ENCODE results near the gene UBA1.

The UBA1 gene

DNA sequence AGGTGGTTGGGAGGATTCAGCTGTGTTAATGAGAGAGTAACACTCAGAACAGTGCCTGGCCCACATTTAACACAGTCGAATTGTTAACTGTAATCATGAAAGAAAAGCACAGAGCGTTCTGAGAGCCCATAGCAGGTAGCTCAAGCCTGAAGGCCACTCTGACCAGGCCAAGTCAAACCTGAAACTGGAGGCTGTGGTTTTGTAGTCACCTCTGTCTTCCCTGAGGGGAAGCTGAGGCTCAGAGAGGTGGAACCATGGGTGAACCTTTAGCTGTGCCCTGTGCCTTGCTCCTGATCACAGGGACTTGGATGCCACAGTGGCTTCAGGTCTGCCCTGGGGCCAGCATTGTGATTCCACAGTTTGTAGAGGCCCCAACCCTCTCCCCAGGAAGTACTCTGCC lies 16.6 kb upstream of the UBA1 start:
- no peaks in the 10 kb centered on the region for H3K27me3 ChIP-seq
- no peaks in the 10 kb centered on the region for H3K9me3 ChIP-seq
- no peak overlapping the region for H3K4me3 ChIP-seq (ENCODE audit: low read depth, low read length)
- H3K4me1 ChIP-seq: no peaks in the 10 kb centered on the region
- H3K36me3 ChIP-seq: peaks cover 52% of the 10 kb centered on the region
- no peak for DNase-seq
- TF ChIP-seq, protein P1, sequence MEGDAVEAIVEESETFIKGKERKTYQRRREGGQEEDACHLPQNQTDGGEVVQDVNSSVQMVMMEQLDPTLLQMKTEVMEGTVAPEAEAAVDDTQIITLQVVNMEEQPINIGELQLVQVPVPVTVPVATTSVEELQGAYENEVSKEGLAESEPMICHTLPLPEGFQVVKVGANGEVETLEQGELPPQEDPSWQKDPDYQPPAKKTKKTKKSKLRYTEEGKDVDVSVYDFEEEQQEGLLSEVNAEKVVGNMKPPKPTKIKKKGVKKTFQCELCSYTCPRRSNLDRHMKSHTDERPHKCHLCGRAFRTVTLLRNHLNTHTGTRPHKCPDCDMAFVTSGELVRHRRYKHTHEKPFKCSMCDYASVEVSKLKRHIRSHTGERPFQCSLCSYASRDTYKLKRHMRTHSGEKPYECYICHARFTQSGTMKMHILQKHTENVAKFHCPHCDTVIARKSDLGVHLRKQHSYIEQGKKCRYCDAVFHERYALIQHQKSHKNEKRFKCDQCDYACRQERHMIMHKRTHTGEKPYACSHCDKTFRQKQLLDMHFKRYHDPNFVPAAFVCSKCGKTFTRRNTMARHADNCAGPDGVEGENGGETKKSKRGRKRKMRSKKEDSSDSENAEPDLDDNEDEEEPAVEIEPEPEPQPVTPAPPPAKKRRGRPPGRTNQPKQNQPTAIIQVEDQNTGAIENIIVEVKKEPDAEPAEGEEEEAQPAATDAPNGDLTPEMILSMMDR (IDR thresholded peaks at IDR 0.05; ENCODE audit: low read depth, low read length): no peak

DNA sequence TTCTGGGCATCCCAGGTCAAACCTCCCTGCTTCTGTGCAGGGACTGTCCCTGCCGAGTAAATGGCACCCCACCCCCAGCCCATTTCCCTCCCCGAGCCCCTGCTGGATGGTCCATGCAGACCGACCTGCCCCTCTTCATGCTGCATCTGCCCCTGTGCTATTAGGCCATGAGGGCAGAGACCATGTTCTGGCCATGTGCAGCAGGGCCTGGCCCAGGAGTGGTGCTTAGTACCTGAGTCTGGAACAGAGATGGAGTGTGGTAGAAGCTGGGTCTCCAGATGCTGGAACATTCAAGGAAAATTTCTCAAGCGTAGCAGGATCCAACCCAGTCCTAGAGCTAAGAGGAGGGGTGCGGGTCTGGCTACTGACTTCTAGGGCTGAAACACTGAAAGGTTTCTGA lies 15.3 kb upstream of the UBA1 start:
- TF ChIP-seq, protein P1 (IDR thresholded peaks at IDR 0.05; ENCODE audit: low read depth, low read length): no peak
- H3K4me1 ChIP-seq: no peaks in the 10 kb centered on the region
- no peaks in the 10 kb centered on the region for H3K9me3 ChIP-seq
- DNase-seq: no peak
- H3K4me3 ChIP-seq (ENCODE audit: low read depth, low read length): no peak overlapping the region
- no peaks in the 10 kb centered on the region for H3K27me3 ChIP-seq
- H3K36me3 ChIP-seq: peaks cover 47% of the 10 kb centered on the region

DNA sequence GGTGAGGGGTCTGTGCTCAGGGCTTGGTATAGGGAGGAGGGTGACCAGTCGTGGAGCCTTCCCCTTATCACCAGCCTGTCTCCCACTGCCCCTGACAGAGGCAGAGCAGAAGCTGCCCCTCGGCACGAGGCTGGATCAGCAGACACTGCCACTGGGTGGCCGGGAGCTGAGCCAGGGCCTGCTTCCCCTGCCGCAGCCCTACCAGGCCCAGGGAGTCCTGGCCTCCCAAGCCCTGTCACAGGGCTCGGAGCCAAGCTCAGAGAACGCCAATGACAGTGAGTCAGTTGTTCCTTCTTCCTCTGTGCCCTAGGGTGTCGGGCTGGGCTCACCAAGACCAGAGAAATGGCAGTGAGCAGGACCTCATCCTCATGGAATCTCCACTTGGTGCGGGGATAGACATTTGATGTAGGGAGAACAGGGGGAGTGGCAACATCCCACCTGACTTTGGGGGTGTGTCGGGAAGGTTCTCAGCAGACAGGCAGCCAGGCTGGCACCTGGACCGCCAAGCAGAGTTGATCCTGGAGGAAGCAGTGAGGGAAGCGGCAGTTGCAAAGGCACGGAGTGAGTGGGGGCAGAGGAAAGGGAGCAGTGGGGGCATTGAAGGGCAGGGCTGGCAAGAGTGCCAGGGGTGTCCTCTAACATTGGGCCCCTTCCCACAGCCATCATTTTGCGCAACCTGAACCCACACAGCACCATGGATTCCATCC lies 14.3 kb upstream of the UBA1 start:
- DNase-seq: no peak
- Histone ChIP-seq H3K4me1 (no peaks in the 10 kb centered on the region), H3K9me3 (no peaks in the 10 kb centered on the region), H3K4me3 (ENCODE audit: low read depth, low read length) (no peak overlapping the region), H3K36me3 (peaks cover 46% of the 10 kb centered on the region), H3K27me3 (no peaks in the 10 kb centered on the region)
- TF ChIP-seq, protein P1 (IDR thresholded peaks at IDR 0.05; ENCODE audit: low read depth, low read length): no peak

DNA sequence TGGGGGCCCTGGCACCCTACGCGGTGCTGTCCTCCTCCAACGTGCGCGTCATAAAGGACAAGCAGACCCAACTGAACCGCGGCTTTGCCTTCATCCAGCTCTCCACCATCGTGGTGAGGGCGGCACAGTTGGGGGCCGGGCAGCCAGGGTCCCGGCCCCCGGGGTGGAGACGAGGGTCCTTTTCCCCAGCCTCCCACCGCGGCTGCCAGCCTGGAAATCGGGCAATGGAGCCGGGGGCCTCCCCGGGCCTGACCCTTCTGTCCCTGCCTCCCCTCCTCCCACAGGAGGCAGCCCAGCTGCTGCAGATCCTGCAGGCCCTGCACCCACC lies 13.7 kb upstream of the UBA1 start:
- Histone ChIP-seq H3K4me3 (ENCODE audit: low read depth, low read length) (no peak overlapping the region), H3K27me3 (no peaks in the 10 kb centered on the region), H3K9me3 (no peaks in the 10 kb centered on the region), H3K36me3 (peaks cover 46% of the 10 kb centered on the region), H3K4me1 (no peaks in the 10 kb centered on the region)
- DNase-seq: no peak
- TF ChIP-seq, protein P1 (IDR thresholded peaks at IDR 0.05; ENCODE audit: low read depth, low read length): no peak

DNA sequence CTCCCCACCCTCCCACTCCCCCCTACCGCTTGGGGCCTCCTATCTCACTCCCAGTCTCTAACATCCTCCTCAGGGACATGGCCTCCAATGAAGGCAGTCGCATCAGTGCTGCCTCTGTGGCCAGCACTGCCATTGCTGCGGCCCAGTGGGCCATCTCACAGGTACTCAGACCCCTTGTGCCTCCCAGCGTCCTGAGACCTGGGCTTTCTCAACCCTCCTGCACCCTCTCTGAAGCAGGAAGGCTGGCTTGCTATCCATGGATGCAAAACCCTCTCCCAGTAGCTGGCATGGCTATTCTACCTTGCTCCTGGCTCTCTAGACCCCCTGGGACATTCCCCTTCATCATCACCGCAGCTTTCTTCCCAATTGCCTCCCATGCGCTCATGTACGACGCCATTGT lies 13.3 kb upstream of the UBA1 start:
- no peak for DNase-seq
- H3K9me3 ChIP-seq: no peaks in the 10 kb centered on the region
- peaks cover 46% of the 10 kb centered on the region for H3K36me3 ChIP-seq
- TF ChIP-seq, protein P1 (IDR thresholded peaks at IDR 0.05; ENCODE audit: low read depth, low read length): no peak
- H3K27me3 ChIP-seq: no peaks in the 10 kb centered on the region
- no peak overlapping the region for H3K4me3 ChIP-seq (ENCODE audit: low read depth, low read length)
- H3K4me1 ChIP-seq: no peaks in the 10 kb centered on the region

DNA sequence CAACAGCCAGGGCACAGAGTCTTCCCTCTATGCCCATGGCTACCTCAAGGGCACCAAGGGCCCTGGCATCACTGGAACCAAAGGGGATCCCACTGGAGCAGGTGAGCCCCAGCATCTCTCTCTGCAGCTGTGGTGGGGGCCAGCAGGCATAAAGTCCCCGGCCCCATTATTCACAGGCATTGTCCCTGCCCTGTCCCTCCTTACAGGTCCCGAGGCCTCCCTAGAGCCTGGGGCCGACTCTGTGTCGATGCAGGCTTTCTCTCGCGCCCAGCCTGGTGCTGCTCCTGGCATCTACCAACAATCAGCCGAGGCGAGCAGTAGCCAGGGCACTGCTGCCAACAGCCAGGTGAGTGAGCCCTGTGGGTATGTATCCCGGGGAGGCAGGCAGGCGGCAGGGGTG lies 12.3 kb upstream of the UBA1 start:
- Histone ChIP-seq H3K9me3 (no peaks in the 10 kb centered on the region), H3K36me3 (peaks cover 49% of the 10 kb centered on the region), H3K4me1 (no peaks in the 10 kb centered on the region), H3K4me3 (ENCODE audit: low read depth, low read length) (no peak overlapping the region), H3K27me3 (no peaks in the 10 kb centered on the region)
- TF ChIP-seq, protein P1 (IDR thresholded peaks at IDR 0.05; ENCODE audit: low read depth, low read length): no peak
- no peak for DNase-seq

Measured in BE2C (cell line).